RPMI7951 (cell line): Measurements from ENCODE around the gene OR6K6. TPM values are rescaled to one million over a fixed set of nuclear protein-coding genes. Genes with fewer than 3 reads are reported as not detected.

Experiments
- DNase-seq: peaks from one replicate; pipeline ENCODE4 v3.0.0-alpha.2; 2012; ENCODE audit warnings: low read depth
- total RNA-seq: library from RNA; depleted of rRNA; stranded (reverse); fragments of >200 nt; shearing (Covaris generic); gene quantifications from 2 replicates; pipeline ENCODE4 v1.2.3, GENCODE V29; 2014; rRNA removed

The OR6K6 gene
- not detected in 2 replicates for total RNA-seq

DNA sequence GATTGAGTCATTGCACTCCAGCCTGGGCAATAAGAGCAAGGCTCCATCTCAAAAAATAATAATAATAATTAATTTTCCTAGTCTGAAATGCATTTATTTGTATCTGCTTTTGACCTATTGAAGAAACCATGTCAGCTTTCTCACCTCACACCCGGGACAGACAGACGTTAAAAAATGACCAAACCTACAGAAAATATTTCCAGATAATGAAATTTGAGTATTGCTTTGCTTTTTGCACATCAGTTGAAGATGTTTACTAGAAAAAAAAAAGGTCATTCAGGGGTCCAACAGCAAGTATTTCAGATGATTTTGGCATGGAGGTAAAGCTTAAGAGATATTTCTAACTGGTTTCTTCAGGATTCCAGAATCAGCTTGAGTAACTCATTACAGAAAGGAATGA, at the start of gene OR6K6:
Gene OR6K6, plus strand, starts transcription at position 301 of the 400 bp plus-strand sequence. CDS start 168 bp downstream, outside the sequence.
- no peak for DNase-seq

GRCh38 chr1:158706096-158706495, 48.4 kb upstream of the OR6K6 start:
- DNase-seq = no peak

- DNase-seq = no peak
These were observed 43.4 kb upstream of the OR6K6 start for GRCh38 chr1:158711098-158711497.

GRCh38 chr1:158714754-158715153, 39.8 kb upstream of the OR6K6 start:
- no peak for DNase-seq

DNA sequence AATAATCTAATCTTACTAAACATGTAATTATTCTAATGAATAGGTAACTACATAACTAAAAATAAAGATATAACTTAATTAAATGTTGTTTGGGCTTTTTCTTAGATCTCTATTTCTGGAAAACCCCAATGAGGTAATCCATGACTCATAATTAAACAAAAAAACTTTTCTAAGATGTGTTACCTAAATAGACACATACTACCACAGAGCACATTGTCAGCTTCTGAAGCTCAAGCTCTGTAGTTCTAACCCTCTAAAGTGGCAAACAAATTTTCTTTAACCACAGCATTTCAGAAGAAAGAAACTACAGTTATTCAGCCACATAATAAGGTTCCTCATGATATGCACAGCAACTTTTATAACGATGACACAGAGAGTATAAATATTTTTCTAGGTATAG, 38.2 kb upstream of the OR6K6 start:
- DNase-seq = no peak

DNA sequence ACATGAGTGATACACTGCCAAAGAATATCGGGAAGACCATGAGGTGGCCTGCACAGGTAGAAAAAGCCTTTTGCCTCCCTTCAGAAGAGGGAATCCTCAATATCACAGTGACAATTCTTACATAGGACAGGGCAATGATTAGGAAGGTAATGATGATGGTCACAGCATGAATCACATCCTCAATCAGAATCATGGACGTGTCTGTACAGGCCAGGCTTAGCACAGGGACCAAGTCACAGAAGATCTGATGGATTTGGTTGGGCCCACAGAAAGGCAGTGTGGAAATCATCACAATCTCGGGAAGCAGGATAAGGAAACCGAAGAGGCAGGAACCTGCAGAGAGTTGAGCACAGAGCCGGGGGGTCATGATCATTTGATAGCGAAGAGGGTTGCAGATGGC, 37.2 kb upstream of the OR6K6 start:
- DNase-seq = no peak

DNA sequence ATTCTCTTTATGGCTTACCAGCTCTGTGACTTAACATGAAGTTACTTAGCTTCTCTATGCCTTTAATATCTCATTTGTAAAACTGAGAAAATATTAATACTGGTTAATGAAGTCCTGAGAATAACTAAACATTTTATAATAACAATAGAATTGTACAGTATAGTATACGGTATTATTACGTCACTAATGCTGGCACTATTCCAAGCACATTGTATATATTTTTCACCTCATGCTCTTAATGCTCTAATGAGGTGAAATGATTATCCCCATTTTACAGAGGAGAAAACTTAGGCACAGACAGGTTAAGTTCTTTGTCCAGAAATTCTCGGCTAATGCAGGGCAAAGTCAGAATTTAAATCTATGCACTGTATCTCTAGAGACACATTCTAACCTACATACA, 34.9 kb upstream of the OR6K6 start:
- no peak for DNase-seq

DNA sequence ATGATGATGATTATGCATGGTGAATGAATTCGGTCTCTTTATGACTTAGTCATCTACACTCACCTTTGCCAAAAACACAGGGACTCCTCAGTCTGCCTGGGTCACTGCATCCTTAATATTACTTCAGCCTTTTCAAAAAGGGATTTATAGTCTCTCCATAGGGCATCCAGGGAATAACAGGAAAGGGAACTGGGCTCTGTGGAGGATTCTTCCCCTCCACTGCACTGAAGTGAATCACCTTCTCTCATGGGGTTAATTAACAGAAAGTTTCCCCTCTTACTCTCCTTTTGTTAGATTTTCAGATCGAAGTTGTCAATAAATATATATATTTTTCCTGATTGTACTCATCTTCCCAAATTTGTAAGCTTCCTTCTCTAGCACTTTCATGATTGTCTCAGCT, 33.9 kb upstream of the OR6K6 start, which contains the start of gene OR6K3:
Gene OR6K3, minus strand, starts transcription at position 101 of the 400 bp plus-strand sequence. CDS start 2,605 bp downstream, outside the sequence.
- DNase-seq = no peak

- no peak for DNase-seq
These were observed 30.1 kb upstream of the OR6K6 start for GRCh38 chr1:158724442-158724841.

DNA sequence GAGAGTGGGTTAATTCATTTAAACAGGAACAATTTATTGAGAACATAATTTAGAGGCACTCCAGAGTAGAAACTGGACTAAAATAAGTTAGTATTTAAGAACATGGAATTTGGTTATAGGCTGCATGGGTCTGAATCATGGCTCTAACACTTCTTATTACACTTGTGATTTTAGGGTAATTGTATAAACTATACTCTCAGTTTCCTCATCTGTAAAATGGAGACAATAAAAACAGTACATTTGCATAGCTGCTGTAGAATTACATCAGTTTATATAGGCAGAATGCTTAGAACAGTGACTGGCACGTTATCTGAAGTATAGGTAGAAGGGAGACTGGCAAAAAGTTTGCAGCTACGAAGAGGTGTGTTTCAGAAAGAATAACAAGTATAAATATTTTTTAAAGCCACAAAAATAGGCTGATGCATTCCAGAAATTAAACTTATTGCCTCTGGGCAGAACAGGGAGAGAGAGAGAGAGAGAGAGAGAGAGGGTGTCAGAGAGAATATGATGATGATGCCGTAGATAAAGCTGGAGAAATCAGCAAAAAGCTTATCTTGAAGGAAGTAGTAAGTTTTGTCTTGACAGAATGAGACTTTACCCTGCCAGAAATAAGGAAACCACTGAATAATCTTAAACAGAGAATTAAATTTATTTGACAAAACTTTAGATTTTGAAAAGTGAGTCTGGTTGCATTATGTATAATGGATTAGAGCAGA, 25.9 kb upstream of the OR6K6 start:
- DNase-seq = no peak

DNA sequence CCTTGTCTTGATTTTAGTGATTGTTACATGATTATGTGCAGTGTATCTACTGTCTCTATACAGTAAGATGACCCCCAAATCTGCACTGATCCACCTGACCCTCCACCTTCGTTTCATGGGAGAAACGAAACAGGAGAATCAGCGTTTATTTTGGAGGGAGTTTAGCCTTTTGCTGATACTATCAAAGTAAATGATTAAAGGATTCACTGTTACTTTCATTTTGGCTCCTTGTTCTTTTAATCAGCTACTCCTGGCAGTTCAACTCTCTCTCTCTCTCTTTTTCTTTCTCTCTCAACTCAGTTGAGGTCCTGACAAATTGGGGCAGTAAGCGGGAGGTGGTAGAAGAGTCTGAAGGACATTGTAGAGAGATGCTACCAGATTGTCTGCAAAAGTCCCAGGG, 24.1 kb upstream of the OR6K6 start:
- DNase-seq = no peak

DNA sequence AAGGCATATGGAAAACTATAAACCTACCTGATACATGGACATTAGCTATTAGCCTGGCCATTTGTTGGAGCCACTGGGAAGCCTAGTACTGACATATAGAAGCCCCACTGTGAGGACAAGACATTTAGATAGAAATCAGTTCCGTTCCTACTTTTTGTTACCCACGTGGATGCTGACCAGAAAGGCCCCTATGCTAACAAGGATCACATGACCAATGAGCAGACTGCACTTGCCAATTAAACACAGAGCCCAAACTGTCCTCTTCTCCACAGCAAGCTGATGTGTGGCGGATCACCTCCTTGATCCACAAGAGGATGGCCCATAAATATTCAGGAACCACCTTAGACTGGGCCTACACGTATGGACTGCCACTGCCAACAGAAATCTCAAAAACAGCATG, 22.8 kb upstream of the OR6K6 start:
- no peak for DNase-seq

DNA sequence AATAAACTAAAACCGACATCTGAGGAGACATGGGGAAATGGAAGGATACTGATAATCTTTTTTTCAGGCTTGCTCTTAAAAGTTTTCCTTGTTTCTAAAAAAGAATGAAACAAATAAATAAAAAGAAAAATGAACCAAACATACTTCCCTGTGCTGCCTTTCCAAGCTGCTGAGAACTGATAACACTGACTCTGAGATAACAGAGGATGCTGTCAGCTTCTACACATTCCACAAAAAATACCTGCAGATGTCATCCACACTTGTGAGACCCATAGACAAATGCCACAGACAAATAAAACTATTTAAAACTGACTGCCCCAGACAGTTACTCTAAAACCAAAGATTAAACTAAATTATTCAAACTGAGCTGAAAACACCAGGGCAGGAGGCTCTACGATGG, 22.0 kb upstream of the OR6K6 start:
- DNase-seq = no peak

- no peak for DNase-seq
These were observed 18.7 kb upstream of the OR6K6 start for GRCh38 chr1:158735848-158736247.

DNA sequence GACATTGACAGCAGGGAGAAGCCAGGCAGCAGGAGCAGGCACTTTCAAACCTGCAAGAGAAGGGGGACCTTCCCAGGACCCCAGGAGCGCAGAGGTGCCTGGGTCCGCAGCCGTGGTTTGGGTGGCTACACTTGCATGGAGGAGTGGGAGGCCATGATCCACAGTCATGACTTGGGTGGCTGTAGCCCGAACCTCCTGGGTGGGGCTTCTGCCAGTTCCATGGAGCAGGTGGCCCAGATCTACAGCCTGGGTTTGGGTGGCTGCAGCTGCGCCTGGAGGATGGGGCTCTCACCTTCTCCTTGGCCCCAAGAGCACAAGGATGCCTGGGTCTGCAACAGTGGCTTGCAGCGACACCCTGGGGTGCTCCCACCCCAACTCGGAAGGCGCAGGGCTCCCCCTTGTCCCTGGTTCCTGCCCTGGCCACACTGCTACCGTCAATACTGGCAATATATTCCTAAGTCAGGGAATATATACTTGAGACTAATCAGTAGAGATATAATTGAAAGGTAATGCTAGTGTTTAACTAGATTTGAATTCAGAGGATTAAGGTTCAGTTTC, 2.3 kb upstream of the OR6K6 start:
- DNase-seq = no peak

GRCh38 chr1:158771950-158772866, 17.7 kb downstream of the OR6K6 start, which contains the start of gene OR6N1:
OR6N1 (minus strand) TSS chr1:158772195; CDS start chr1:158766682, 5,513 bp downstream.
- DNase-seq = no peak

- DNase-seq = no peak
These were observed 26.6 kb downstream of the OR6K6 start, which contains the start of gene OR6N2 for GRCh38 chr1:158781104-158781503. OR6N2 (minus strand) TSS chr1:158781204; CDS start chr1:158777635, 3,569 bp downstream.

DNA sequence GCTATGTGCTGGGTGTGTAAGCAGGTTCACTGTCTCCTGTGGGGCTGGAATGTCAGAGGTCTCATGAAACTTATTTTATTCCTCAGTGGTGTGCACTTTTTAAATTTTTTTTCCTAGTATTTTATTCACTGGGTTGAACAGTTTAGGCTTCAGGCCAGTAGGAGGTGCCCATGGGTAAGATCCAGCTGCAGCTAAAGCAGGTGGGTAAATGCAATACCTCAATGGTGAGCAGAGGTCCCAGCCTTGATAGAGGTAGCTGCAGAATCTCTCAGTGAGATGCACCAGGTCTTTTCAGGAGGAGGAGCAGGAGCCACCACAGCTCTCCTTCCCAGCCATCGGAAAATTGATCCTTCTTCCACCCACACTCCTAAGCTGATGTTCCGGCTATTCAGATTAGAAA, 39.1 kb downstream of the OR6K6 start:
- DNase-seq = no peak

DNA sequence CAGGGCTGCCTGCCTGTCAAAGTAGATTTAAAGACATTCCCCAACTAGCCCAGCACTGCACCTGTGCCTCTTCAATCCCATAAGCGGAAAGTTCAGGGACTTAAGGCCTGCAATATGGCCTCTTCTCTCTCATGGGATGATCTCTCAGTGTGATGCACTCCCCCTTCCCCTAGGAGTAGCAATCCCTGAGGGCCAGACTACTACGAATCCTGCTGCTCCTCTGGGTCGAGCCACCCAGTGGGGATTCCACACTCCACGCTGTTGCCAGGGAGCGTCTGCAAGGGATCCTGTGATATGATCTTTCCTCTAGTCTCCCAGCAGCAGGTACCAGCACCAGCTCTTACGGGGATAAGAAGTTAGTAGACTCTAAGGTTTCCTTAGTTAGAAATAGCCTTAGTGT, 39.7 kb downstream of the OR6K6 start:
- DNase-seq = no peak

DNA sequence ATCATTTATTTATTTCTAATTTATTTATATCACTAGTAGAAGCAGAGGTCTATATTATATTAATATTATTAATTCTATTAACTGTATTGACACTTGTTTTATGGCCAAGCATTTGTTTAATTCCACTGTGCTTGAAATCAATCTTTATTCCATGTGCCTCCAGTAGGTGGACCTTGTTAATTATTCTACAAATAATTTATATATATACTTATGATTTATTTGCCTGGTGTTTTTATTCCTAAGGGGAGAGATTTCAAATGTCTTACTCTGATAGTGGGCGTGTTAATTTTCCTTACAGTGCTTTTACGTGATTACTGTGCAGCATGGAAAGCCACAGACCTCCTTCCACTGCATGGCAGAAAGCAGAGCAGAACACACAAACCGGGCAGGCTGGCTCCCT, 44.0 kb downstream of the OR6K6 start:
- no peak for DNase-seq

GRCh38 chr1:158799689-158800088, 45.2 kb downstream of the OR6K6 start:
- DNase-seq = no peak

DNA sequence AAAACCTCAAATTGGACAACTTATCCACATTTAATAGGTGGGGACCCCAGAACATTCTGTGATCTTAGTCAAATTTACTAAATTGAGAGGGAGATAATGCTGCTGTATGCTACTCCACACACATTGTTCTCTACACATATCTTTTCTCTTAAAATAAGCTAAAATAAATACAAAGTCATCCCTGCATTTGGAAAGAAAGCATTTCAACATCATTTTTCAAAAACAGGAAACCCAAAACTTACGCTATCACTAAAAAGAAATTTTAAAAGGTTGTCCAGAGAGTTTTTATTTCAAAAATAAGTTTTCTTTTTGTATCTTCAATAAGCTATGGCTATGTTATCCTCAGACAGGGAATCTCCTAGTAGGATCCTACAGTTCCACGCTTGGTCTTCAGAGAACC, 46.0 kb downstream of the OR6K6 start:
- no peak for DNase-seq
